HG02678 (cell line): ENCODE data around the gene CDS2.

Experiments
- ATAC-seq: cut with Tn5 transposase; IDR thresholded peaks from one replicate; pipeline ENCODE4 v1.9.1; 2021; ENCODE audit warnings: mild to moderate bottlenecking, moderate library complexity; ENCODE audit not compliant: unreplicated experiment

Gene CDS2

DNA sequence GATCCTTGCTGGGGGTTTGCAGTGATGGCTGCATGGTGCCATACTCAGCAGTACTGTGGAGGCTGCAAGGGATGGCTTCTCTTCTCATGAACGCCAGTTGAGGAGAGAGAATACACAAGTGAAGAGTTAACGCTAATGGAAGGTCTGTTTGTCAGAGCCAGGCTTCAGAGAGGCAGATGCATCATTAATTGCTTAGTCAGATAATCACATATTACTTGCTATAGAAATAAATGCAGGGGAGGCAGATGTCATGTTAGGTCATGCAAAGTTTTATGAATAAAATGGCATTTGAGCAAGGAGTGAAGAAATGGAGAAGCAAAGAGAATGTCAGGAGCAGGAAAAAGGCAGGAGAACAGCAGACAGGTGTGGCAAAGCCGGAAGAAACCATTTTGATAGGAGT is 51.2 kb downstream of the CDS2 start:
- ATAC-seq: no peak

DNA sequence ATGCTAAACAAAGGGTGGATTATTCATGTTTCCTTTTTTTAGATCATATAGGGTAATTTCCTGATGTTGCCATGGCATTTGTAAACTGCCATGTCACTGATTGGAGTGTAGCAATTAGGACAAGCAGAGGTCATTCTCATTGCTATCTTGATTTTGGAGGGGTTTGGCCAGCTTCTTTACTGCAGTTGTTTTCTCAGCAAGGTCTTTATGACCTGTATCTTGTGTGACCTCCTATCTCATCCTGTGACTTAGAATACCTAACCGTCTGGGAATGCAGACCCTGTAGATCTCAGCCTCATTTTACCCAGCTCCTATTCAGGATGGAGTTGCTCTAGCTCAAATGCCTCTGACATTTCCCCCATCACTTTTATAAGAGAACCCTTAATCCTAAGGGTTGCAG is 53.6 kb downstream of the CDS2 start:
- no peak for ATAC-seq

- ATAC-seq: no peak
These were observed 54.1 kb downstream of the CDS2 start for GRCh38 chr20:5180933-5181332.

DNA sequence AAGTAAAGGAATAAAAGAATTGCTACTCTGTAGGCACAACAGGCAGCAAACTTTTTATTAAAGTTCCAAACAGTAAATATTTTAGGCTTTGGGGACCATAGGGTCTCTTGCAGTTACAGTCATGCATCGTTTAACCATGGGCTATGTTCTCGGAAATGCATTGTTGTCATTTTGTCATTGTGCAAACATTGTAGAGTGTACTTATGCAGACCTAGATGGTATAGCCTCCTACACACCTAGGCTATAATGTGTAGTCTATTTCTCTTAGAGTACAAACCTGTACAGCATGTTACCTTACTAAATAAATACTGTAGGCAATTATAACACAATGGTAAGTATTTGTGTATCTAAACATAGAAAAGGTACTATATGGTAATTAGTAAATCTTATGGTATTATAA is 54.7 kb downstream of the CDS2 start:
- no peak for ATAC-seq

- no peak for ATAC-seq
These were observed 55.1 kb downstream of the CDS2 start for GRCh38 chr20:5181958-5182357.

DNA sequence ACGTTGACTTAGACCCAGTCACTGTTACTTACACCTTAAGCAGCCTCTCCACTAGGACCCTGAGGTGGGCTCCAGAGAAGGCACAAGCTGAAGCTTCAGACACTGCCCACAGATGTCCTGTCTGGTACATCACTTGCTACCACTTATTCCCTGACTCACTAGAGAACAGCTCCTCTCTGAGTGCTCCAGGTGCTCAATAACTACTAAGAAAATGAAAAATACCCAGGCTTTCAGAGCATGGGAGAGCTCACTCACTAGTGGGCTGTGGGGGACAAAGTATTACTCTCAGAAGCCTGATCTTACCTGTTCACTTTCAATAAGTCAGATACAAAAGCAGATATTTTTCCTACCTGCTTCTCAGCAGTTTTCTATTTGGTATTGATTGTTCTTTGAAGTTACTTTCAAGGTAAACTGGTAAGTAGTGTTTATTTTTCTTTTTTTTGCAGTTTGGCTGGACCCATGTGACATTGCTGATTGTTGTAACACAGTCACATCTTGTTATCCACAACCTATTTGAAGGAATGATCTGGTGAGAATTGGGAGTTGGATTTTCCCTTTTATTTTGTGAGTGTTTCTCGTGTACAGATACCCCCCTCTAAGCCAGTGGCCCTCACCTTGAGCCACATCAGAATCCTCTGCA is 55.9 kb downstream of the CDS2 start:
- ATAC-seq: no peak

GRCh38 chr20:5183731-5184474 is 57.1 kb downstream of the CDS2 start:
- no peak for ATAC-seq

DNA sequence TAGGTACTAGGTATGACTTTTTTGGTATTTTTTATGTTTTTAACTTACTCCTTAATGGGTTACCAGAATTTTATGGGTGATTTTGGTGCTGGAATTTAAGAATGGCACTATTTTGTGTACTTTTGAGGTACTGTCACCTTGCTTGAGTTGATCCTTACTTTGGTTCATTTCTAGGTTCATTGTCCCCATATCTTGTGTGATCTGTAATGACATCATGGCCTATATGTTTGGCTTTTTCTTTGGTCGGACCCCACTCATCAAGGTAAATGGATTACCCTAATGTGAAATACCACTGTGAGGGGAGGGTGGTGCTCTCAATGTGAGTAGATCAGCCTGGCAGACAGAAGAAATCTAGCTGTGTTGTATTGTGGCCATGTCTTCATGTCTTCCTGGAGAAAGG is 57.9 kb downstream of the CDS2 start:
- no peak for ATAC-seq

GRCh38 chr20:5187122-5187521 is 60.3 kb downstream of the CDS2 start:
- no peak for ATAC-seq

- ATAC-seq: no peak
These were observed 61.9 kb downstream of the CDS2 start for GRCh38 chr20:5188736-5189135.

DNA sequence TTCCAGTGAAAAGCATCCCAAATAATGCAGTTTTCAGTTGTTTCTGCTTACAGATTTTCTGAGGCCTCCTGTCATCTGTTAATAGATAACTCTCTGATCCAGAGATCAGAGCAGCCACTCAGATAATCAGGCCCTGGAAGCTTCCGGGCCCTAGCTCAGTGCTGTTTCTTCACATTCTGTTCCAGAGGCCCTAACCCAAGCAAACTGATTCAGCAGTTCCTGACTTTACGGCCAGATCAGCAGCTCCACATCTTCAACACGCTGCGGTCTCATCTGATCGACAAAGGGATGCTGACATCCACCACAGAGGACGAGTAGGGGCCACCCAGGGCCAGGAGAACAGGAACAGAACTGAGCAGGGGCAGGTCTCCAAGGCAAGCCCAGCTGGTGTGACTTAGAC is 63.1 kb downstream of the CDS2 start:
- ATAC-seq: no peak

GRCh38 chr20:5190444-5190843 is 63.6 kb downstream of the CDS2 start:
- no peak for ATAC-seq

GRCh38 chr20:5191829-5192569 is 65.2 kb downstream of the CDS2 start:
- ATAC-seq: peak; percentile 45

- ATAC-seq: peak; percentile 69
These were observed 66.0 kb downstream of the CDS2 start for GRCh38 chr20:5192570-5193431.

- no peak for ATAC-seq
These were observed 68.8 kb downstream of the CDS2 start for GRCh38 chr20:5195655-5196054.

GRCh38 chr20:5196149-5196548 is 69.3 kb downstream of the CDS2 start:
- no peak for ATAC-seq

DNA sequence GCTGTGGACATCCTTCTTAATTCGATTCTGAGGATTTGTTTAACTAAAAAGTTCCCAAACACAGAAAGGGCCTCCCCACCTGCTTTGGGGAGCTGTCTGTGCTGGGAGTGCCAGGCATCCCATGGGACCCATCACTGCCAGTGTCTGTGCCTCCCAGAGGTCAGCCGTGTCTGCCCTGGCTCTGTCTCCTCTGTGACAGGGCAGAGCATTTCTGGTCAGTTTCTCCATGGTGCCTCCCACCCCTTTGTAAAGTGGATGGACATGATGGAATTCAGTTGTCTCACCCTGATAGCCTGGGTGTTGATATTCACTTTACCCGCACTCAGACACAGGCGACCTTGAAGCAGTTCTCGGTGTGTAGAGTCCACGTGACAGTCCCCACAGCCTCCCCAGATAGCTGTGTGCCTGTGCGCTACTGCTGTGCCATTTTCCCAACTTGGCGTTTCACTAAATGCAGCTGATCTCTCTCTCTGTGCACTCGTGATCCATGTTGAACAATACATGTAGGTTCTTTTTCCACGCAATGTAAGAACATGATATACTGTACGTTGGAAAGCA is 70.5 kb downstream of the CDS2 start:
- ATAC-seq: no peak

GRCh38 chr20:5197847-5198650 is 71.2 kb downstream of the CDS2 start:
- no peak for ATAC-seq

DNA sequence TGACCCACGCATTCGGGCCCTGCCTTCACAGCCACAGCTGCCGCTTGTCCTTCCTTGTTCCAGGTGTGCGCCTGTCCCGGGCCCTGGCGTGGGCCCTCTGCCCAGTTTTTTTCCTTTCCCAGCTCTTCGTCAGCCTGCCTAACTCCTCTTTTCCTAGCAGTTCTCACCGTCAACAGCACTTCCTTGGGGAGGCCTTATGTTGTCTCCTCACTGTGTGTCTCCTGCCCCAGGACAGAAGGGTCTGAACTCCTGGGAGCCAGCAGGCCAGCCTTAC is 71.8 kb downstream of the CDS2 start:
- no peak for ATAC-seq

GRCh38 chr20:5203380-5203779 is 76.6 kb downstream of the CDS2 start:
- no peak for ATAC-seq
